ENCODE measurements around the gene DSTYK.
"Not testable (repeated sequence)": the region's sequence is repeated elsewhere in the genome, so short reads cannot be mapped to it uniquely, and the experiment has no call there.

Gene DSTYK

GRCh38 chr1:205191622-205192021, 19.9 kb downstream of the DSTYK start:
- peak in 1 of 2 experiments; percentile 13 for DNase-seq (ENCODE audit: low read depth in 1 of 2, low spot score in 1 of 2)
- in situ Hi-C loops (cut with HindIII; ENCODE audit: low pct_unique_long_range_greater_than_20kb, low sequenced_read_pairs): no loop called here
- TF ChIP-seq JUND (IDR thresholded peaks at IDR 0.05; ENCODE audit: low read depth): no peak

GRCh38 chr1:205190845-205191577, 20.5 kb downstream of the DSTYK start:
- no peak for TF ChIP-seq JUND (IDR thresholded peaks at IDR 0.05; ENCODE audit: low read depth)
- no peak for DNase-seq (ENCODE audit: low read depth in 1 of 2, low spot score in 1 of 2)
- in situ Hi-C loops (cut with HindIII; ENCODE audit: low pct_unique_long_range_greater_than_20kb, low sequenced_read_pairs): no loop called here

DNA sequence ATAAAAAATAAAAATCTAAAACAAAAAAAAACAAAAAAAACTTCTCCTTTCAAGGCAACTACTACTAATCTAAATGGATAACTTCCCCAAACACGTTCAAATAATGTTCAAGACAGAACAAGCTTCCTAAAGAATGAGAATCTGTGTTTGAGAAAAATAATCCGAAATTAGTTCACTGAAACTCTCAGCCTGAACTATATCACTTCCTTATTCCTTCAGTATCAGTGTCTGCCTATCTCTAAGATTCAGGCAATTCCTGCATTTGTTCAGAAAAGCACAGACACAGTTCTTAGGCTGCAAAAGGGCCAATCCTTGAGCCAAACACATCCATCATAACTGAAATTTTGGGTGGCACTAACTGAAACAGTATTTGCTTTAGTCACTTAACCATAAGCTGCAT, 22.4 kb downstream of the DSTYK start:
- in situ Hi-C loops (cut with HindIII; ENCODE audit: low pct_unique_long_range_greater_than_20kb, low sequenced_read_pairs): no loop called here
- DNase-seq (ENCODE audit: low read depth in 1 of 2, low spot score in 1 of 2): no peak
- TF ChIP-seq JUND (IDR thresholded peaks at IDR 0.05; ENCODE audit: low read depth): no peak

GRCh38 chr1:205188596-205188995, 22.9 kb downstream of the DSTYK start:
- TF ChIP-seq JUND (IDR thresholded peaks at IDR 0.05; ENCODE audit: low read depth): no peak
- in situ Hi-C loops (cut with HindIII; ENCODE audit: low pct_unique_long_range_greater_than_20kb, low sequenced_read_pairs): no loop called here
- no peak for DNase-seq (ENCODE audit: low read depth in 1 of 2, low spot score in 1 of 2)

DNA sequence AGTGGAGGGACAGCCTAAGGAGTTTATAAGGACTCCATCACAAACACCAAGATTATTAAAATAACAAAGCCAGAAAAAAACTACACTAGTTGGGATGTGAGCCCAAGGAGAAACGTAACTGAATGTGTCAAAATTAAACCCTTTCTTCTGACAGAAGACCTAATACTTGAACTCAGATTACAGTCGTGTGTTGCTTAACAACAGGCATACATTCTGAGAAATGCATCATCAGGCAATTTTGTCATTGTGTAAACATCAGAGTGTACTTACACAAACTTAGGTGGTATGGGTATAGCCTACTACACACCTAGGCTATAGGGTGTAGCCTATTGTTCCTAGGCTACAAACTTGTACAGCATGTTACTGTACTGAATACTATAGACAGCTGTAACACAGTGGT, 23.4 kb downstream of the DSTYK start:
- in situ Hi-C loops (cut with HindIII; ENCODE audit: low pct_unique_long_range_greater_than_20kb, low sequenced_read_pairs): no loop called here
- peak in 1 of 2 experiments; percentile 17 for DNase-seq (ENCODE audit: low read depth in 1 of 2, low spot score in 1 of 2)

DNA sequence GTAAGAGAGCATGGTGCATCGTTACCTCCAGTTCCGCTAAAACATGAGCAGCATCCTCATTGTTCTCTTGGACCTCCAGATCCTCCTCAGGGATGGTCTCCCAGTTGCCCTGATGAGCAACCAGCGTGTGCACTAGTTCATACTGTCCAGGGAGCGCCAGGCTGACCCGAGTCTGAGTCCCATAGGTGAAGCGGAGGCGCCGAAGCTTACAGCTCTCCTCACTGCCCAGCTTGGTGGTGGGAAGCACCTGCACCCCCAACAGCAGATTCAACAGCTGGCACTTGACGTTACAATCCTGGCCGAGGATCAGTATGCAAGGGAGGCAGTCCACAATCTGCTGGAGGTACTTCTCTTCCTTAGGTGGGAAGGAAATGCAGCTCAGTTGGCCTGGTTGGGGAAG, 24.1 kb downstream of the DSTYK start:
- no peak for TF ChIP-seq JUND (IDR thresholded peaks at IDR 0.05; ENCODE audit: low read depth)
- in situ Hi-C loops (cut with HindIII; ENCODE audit: low pct_unique_long_range_greater_than_20kb, low sequenced_read_pairs): no loop called here
- no peak for DNase-seq (ENCODE audit: low read depth in 1 of 2, low spot score in 1 of 2)

More for the DNA sequence above, 23.4 kb downstream of the DSTYK start:
- no peak for TF ChIP-seq JUND (IDR thresholded peaks at IDR 0.05; ENCODE audit: low read depth)

GRCh38 chr1:205186191-205186590, 25.3 kb downstream of the DSTYK start:
- in situ Hi-C loops (cut with HindIII; ENCODE audit: low pct_unique_long_range_greater_than_20kb, low sequenced_read_pairs): no loop called here
- no peak for DNase-seq (ENCODE audit: low read depth in 1 of 2, low spot score in 1 of 2)
- TF ChIP-seq JUND (IDR thresholded peaks at IDR 0.05; ENCODE audit: low read depth): no peak

DNA sequence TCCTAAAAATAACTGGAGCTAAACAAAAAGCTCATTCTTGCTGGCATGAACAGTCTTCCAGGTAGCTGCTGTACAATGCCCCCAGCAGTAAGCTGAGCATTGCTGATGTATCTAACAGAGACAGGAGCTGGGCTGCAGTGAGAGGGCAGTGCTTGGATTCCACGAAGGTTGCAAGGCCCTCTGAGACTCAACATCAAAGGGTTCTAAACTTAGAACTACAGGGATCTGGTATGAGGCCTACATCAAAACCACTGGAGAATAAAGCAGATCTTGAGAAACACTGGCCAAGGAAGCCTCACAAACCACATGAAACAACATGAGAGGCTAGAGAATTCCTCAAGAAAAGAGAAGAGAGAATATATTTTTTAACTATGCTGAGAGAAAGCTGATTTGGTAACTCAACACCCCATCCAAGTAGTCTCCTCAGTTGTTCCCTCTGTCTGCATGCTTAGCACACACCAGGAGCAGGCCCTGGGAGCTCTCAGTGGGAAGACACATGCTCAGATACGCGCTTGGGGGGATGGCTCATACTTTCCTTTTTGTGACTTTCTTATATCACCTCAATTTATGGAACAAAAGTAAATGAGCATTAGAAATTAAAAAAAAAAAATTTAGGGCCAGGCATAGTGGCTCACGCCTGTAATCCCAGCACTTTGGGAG, 27.7 kb downstream of the DSTYK start:
- no peak for DNase-seq (ENCODE audit: low read depth in 1 of 2, low spot score in 1 of 2)
- in situ Hi-C loops (cut with HindIII; ENCODE audit: low pct_unique_long_range_greater_than_20kb, low sequenced_read_pairs): no loop called here
- no peak for TF ChIP-seq JUND (IDR thresholded peaks at IDR 0.05; ENCODE audit: low read depth)

GRCh38 chr1:205182930-205183329, 28.6 kb downstream of the DSTYK start:
- no peak for TF ChIP-seq JUND (IDR thresholded peaks at IDR 0.05; ENCODE audit: low read depth)
- in situ Hi-C loops (cut with HindIII; ENCODE audit: low pct_unique_long_range_greater_than_20kb, low sequenced_read_pairs): no loop called here
- no peak for DNase-seq (ENCODE audit: low read depth in 1 of 2, low spot score in 1 of 2)

- DNase-seq (ENCODE audit: low read depth in 1 of 2, low spot score in 1 of 2); in situ Hi-C loops (cut with HindIII; ENCODE audit: low pct_unique_long_range_greater_than_20kb, low sequenced_read_pairs): not testable (repeated sequence)
Observed at GRCh38 chr1:205180331-205180730, 31.2 kb downstream of the DSTYK start.

DNA sequence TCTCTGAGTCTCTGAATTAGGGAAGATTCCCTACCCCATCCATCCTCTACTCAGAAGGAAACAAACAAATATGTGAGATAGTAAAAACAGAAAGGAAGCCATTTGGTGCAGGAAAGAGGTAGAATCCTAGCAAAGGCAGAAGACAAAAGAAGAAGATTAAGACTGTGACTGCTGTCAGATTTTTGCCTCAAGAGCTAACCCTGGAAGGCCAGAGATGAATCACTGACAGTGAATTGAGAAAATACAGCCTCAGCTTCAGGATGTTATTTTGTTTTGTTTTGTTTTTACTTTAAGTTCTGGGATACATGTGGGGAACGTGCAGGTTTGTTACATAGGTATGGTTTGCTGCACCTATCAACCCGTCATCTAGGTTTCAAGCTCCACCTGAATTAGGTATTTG, 31.7 kb downstream of the DSTYK start:
- DNase-seq (ENCODE audit: low read depth in 1 of 2, low spot score in 1 of 2): no peak
- in situ Hi-C loops (cut with HindIII; ENCODE audit: low pct_unique_long_range_greater_than_20kb, low sequenced_read_pairs): no loop called here
- TF ChIP-seq JUND (IDR thresholded peaks at IDR 0.05; ENCODE audit: low read depth): no peak

GRCh38 chr1:205172729-205173366, 38.7 kb downstream of the DSTYK start:
- in situ Hi-C loops (cut with HindIII; ENCODE audit: low pct_unique_long_range_greater_than_20kb, low sequenced_read_pairs): no loop called here
- no peak for DNase-seq (ENCODE audit: low read depth in 1 of 2, low spot score in 1 of 2)
- TF ChIP-seq JUND (IDR thresholded peaks at IDR 0.05; ENCODE audit: low read depth): no peak

GRCh38 chr1:205171369-205171768, 40.1 kb downstream of the DSTYK start:
- in situ Hi-C loops (cut with HindIII; ENCODE audit: low pct_unique_long_range_greater_than_20kb, low sequenced_read_pairs): no loop called here
- no peak for DNase-seq (ENCODE audit: low read depth in 1 of 2, low spot score in 1 of 2)
- no peak for TF ChIP-seq JUND (IDR thresholded peaks at IDR 0.05; ENCODE audit: low read depth)

Data from T47D (cell line).